ENCODE data around the gene MAN1C1. TPM values are rescaled to one million over a fixed set of nuclear protein-coding genes. Genes with fewer than 3 reads are reported as not detected.

MAN1C1 gene
- total RNA-seq, 1 experiment from 2014 or later = 16.8 TPM

DNA sequence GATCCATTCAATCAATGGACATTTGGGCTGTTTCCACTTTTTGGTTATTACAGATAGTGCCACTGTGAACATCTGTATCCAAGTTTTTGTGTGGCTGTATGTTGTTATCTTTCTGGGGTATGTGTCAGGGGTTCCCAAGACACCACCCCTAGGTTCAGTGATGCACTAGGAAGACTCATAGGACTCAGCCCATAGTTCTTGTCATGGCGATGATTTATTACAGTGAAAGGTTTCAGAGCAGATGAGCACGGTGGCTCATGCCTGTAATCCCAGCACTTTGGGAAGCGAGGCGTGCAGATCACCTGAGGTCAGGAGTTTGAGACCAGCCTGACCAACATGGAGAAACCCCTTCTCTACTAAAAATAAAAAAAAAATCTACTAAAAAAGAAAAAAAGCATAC lies 64.1 kb downstream of the MAN1C1 start:
- DNase-seq (ENCODE audit: low spot score) = no peak
- Mint-ChIP-seq H3K9me3 (no peaks in the 10 kb centered on the region), H3K4me1 (peaks cover 13% of the 10 kb centered on the region), H3K4me3 (no peak overlapping the region), H3K27me3 (ENCODE audit: low read depth) (no peaks in the 10 kb centered on the region), H3K27ac (no peak overlapping the region), H3K36me3 (no peaks in the 10 kb centered on the region)
- POLR2A ChIA-PET = no interaction called here
- CTCF ChIA-PET = interaction anchor here (0.9 kb wide), 1 partner anchor 64 kb away, joined by 3 read pairs; the partner anchor contains the start of gene MAN1C1
- TF ChIP-seq, protein P1, sequence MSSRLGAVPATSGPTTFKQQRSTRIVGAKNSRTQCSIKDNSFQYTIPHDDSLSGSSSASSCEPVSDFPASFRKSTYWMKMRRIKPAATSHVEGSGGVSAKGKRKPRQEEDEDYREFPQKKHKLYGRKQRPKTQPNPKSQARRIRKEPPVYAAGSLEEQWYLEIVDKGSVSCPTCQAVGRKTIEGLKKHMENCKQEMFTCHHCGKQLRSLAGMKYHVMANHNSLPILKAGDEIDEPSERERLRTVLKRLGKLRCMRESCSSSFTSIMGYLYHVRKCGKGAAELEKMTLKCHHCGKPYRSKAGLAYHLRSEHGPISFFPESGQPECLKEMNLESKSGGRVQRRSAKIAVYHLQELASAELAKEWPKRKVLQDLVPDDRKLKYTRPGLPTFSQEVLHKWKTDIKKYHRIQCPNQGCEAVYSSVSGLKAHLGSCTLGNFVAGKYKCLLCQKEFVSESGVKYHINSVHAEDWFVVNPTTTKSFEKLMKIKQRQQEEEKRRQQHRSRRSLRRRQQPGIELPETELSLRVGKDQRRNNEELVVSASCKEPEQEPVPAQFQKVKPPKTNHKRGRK (CRISPR knock-in tag; IDR thresholded peaks at IDR 0.05; ENCODE audit: borderline replicate concordance) = no peak
- no peak for TF ChIP-seq GTF2I (CRISPR knock-in tag; conservative IDR thresholded peaks at IDR 0.05)
- no peak for TF ChIP-seq FOXP1 (CRISPR knock-in tag; IDR thresholded peaks at IDR 0.05; ENCODE audit: borderline replicate concordance)
- no peak for TF ChIP-seq IRF2 (CRISPR knock-in tag; IDR thresholded peaks at IDR 0.05; ENCODE audit: borderline replicate concordance, low read depth)
- TF ChIP-seq, protein P2, sequence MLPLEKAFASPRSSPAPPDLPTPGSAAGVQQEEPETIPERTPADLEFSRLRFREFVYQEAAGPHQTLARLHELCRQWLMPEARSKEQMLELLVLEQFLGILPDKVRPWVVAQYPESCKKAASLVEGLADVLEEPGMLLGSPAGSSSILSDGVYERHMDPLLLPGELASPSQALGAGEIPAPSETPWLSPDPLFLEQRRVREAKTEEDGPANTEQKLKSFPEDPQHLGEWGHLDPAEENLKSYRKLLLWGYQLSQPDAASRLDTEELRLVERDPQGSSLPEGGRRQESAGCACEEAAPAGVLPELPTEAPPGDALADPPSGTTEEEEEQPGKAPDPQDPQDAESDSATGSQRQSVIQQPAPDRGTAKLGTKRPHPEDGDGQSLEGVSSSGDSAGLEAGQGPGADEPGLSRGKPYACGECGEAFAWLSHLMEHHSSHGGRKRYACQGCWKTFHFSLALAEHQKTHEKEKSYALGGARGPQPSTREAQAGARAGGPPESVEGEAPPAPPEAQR (CRISPR knock-in tag; IDR thresholded peaks at IDR 0.05) = no peak
- TF ChIP-seq TEAD4 (CRISPR knock-in tag; IDR thresholded peaks at IDR 0.05) = no peak
- no peak for ATAC-seq

DNA sequence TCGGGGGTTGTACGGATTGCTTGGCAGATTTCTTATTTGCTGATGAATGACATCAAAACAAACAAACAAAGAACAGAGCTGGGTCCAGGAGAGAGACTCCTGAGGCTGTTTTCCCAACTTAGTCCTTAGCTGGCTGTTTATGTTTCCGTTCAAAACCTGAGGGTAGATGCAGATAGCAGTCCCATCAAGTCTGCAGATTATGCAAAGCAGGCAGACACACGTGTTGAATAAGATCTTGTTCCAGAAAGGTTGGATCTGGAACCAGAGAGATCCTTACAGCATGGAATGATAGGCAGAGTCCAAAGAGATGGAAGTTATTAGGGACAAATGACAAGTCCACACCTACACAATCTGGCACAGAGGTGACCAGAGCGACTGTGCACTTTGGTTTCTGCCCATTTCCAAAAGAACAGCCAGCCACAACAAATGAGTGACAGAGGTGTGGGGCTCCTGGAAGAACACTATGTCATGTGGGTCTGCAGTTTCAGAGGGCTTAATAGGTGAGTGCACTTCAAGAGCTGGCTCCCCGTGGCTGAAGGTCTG lies 65.5 kb downstream of the MAN1C1 start:
- DNase-seq (ENCODE audit: low spot score) (no peak), ATAC-seq (no peak)
- H3K9me3 Mint-ChIP-seq = no peaks in the 10 kb centered on the region
- H3K27ac Mint-ChIP-seq = no peak overlapping the region
- CTCF ChIA-PET = interaction anchor here (0.9 to 1.4 kb wide), 4 partner anchors 62 to 101 kb away, joined by 3 to 5 read pairs (median 3); no protein-coding TSS in a partner anchor
- no peak for TF ChIP-seq TEAD1 (CRISPR knock-in tag; IDR thresholded peaks at IDR 0.05)
- TF ChIP-seq FOXJ3 (CRISPR knock-in tag; IDR thresholded peaks at IDR 0.05; ENCODE audit: borderline replicate concordance) = no peak
- no peak for TF ChIP-seq RORB (CRISPR knock-in tag; IDR thresholded peaks at IDR 0.05)
- TF ChIP-seq NFE2L1 (CRISPR knock-in tag; IDR thresholded peaks at IDR 0.05) = no peak
- POLR2A ChIA-PET = interaction anchor here (0.5 kb wide), 1 partner anchor 8 kb away, joined by 3 read pairs; no protein-coding TSS in a partner anchor
- H3K27me3 Mint-ChIP-seq (ENCODE audit: low read depth) = no peaks in the 10 kb centered on the region
- no peaks in the 10 kb centered on the region for H3K36me3 Mint-ChIP-seq
- no peak overlapping the region for H3K4me3 Mint-ChIP-seq
- H3K4me1 Mint-ChIP-seq = peaks cover under 1% of the 10 kb centered on the region

DNA sequence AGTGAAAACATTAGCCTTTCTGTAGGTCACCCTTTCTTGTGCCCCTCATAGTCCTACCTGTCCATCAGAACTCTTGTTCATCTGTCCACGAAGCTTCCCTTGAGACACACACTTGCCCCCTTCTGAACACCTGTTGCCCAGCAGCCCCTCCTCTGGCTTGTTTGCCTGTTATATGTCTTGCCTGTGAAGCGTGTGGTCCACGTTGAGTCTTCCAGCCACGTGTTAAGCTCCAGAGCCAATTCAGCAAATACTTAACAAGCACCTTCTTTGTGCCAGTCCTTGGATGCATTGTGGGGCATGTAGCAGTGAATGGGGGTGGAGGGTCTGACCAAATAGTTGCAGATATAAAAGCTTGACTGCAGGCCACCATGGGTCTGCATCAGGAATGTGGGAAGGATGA lies 66.6 kb downstream of the MAN1C1 start:
- Mint-ChIP-seq H3K4me3 (no peak overlapping the region), H3K9me3 (no peaks in the 10 kb centered on the region), H3K27ac (no peak overlapping the region), H3K36me3 (no peaks in the 10 kb centered on the region), H3K4me1 (no peaks in the 10 kb centered on the region), H3K27me3 (ENCODE audit: low read depth) (no peaks in the 10 kb centered on the region)
- CTCF ChIA-PET = interaction anchor here (1.4 to 1.6 kb wide), 2 partner anchors 10 to 64 kb away, joined by 3 to 6 read pairs; no protein-coding TSS in a partner anchor
- POLR2A ChIA-PET = interaction anchor here (0.5 kb wide), 1 partner anchor 186 kb away, joined by 3 read pairs; no protein-coding TSS in a partner anchor
- DNase-seq (ENCODE audit: low spot score) = no peak
- TF ChIP-seq, protein P3, sequence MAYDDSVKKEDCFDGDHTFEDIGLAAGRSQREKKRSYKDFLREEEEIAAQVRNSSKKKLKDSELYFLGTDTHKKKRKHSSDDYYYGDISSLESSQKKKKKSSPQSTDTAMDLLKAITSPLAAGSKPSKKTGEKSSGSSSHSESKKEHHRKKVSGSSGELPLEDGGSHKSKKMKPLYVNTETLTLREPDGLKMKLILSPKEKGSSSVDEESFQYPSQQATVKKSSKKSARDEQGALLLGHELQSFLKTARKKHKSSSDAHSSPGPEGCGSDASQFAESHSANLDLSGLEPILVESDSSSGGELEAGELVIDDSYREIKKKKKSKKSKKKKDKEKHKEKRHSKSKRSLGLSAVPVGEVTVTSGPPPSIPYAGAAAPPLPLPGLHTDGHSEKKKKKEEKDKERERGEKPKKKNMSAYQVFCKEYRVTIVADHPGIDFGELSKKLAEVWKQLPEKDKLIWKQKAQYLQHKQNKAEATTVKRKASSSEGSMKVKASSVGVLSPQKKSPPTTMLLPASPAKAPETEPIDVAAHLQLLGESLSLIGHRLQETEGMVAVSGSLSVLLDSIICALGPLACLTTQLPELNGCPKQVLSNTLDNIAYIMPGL (CRISPR knock-in tag; IDR thresholded peaks at IDR 0.05) = no peak
- TF ChIP-seq SMAD3 (CRISPR knock-in tag; IDR thresholded peaks at IDR 0.05; ENCODE audit: borderline replicate concordance) (no peak), ZNF232 (CRISPR knock-in tag; IDR thresholded peaks at IDR 0.05) (no peak), KAT7 (CRISPR knock-in tag; IDR thresholded peaks at IDR 0.05; ENCODE audit: borderline replicate concordance) (no peak), RORB (CRISPR knock-in tag; IDR thresholded peaks at IDR 0.05) (no peak)
- TF ChIP-seq, protein P4, sequence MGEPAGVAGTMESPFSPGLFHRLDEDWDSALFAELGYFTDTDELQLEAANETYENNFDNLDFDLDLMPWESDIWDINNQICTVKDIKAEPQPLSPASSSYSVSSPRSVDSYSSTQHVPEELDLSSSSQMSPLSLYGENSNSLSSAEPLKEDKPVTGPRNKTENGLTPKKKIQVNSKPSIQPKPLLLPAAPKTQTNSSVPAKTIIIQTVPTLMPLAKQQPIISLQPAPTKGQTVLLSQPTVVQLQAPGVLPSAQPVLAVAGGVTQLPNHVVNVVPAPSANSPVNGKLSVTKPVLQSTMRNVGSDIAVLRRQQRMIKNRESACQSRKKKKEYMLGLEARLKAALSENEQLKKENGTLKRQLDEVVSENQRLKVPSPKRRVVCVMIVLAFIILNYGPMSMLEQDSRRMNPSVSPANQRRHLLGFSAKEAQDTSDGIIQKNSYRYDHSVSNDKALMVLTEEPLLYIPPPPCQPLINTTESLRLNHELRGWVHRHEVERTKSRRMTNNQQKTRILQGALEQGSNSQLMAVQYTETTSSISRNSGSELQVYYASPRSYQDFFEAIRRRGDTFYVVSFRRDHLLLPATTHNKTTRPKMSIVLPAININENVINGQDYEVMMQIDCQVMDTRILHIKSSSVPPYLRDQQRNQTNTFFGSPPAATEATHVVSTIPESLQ (CRISPR knock-in tag; IDR thresholded peaks at IDR 0.05) = no peak
- no peak for ATAC-seq

Measured in WTC11 (cell line).